ENCODE data around the gene SPON2.

Gene SPON2

DNA sequence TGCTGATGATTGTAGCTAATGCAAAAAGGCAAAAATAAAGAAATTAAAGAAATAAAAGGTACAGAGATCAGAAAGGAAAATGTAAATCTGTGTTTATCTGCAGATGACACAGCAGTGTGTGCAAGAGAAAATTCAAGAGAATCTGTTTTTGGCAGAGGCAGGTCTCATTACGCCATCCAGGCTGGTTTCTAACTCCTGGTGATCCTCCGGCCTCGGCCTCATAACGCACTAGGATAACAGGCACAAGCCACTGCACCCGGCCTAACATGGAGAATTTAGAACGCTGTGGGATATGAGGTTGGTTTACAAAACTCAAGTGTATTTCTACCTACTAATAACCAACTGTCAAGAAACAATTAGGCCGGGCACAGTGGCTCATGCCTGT is 47.2 kb upstream of the SPON2 start (continued):
- no peak for TF ChIP-seq ZNF8 (CRISPR knock-in tag; IDR thresholded peaks at IDR 0.05)
- TF ChIP-seq, protein P1, sequence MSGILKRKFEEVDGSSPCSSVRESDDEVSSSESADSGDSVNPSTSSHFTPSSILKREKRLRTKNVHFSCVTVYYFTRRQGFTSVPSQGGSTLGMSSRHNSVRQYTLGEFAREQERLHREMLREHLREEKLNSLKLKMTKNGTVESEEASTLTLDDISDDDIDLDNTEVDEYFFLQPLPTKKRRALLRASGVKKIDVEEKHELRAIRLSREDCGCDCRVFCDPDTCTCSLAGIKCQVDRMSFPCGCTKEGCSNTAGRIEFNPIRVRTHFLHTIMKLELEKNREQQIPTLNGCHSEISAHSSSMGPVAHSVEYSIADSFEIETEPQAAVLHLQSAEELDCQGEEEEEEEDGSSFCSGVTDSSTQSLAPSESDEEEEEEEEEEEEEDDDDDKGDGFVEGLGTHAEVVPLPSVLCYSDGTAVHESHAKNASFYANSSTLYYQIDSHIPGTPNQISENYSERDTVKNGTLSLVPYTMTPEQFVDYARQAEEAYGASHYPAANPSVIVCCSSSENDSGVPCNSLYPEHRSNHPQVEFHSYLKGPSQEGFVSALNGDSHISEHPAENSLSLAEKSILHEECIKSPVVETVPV (CRISPR knock-in tag; IDR thresholded peaks at IDR 0.05): no peak
- no peak for TF ChIP-seq CSDC2 (CRISPR knock-in tag; IDR thresholded peaks at IDR 0.05)
- TF ChIP-seq ZNF70 (CRISPR knock-in tag; IDR thresholded peaks at IDR 0.05): no peak
- TF ChIP-seq TCF4 (CRISPR knock-in tag; IDR thresholded peaks at IDR 0.05; ENCODE audit: borderline replicate concordance): no peak
- TF ChIP-seq, protein P2, sequence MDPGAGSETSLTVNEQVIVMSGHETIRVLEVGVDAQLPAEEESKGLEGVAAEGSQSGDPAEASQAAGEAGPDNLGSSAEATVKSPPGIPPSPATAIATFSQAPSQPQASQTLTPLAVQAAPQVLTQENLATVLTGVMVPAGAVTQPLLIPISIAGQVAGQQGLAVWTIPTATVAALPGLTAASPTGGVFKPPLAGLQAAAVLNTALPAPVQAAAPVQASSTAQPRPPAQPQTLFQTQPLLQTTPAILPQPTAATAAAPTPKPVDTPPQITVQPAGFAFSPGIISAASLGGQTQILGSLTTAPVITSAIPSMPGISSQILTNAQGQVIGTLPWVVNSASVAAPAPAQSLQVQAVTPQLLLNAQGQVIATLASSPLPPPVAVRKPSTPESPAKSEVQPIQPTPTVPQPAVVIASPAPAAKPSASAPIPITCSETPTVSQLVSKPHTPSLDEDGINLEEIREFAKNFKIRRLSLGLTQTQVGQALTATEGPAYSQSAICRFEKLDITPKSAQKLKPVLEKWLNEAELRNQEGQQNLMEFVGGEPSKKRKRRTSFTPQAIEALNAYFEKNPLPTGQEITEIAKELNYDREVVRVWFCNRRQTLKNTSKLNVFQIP (CRISPR knock-in tag; IDR thresholded peaks at IDR 0.05; ENCODE audit: borderline replicate concordance, low read depth): no peak
- TF ChIP-seq ISL1 (CRISPR knock-in tag; IDR thresholded peaks at IDR 0.05): no peak
- TF ChIP-seq ZFP3 (CRISPR knock-in tag; IDR thresholded peaks at IDR 0.05): no peak
- no peak for TF ChIP-seq ZFP30 (CRISPR knock-in tag; IDR thresholded peaks at IDR 0.05)

DNA sequence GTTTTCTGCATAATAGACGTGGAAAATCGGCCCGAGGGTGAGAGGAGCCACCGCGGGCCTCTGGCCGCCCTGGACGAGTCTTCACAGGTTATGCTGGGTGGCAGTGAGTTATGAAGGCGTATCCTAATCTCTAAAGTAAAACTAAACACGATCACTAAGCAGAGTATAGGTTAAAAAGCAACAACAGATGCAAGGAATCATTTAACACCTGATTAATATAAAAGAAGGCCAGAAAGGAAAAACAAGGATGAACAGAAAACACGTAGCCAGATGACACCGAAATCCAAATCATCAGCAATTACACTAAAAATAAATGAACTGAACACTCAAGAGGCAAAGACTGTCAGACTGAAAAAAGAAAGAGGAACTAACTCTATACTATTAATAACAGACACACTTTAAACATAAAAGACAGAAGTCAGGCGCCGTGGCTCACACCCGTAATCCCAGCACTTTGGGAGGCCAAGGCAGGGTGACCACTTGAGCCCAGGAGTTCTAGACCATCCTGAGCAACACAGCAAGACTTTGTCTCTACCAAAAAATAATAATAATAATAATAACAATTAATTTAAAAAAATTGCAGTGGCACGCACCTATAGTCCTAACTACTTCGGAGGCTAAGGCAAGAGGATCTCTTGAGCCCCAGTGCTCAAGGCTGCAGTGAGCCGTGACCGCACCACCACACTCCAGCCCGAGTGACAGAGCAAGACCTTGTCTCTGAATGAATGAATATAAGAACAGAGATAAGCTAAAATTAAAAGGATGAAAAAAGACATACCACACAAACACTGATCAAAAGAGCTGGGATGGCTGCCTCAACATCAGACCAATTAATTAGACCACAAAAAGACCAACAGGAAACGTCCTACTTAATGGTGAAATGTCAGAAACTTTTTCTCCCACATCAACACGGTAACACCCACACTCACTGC is 46.5 kb upstream of the SPON2 start:
- ATAC-seq: no peak
- TF ChIP-seq, protein P1 (CRISPR knock-in tag; IDR thresholded peaks at IDR 0.05): no peak
- TF ChIP-seq, protein P3, sequence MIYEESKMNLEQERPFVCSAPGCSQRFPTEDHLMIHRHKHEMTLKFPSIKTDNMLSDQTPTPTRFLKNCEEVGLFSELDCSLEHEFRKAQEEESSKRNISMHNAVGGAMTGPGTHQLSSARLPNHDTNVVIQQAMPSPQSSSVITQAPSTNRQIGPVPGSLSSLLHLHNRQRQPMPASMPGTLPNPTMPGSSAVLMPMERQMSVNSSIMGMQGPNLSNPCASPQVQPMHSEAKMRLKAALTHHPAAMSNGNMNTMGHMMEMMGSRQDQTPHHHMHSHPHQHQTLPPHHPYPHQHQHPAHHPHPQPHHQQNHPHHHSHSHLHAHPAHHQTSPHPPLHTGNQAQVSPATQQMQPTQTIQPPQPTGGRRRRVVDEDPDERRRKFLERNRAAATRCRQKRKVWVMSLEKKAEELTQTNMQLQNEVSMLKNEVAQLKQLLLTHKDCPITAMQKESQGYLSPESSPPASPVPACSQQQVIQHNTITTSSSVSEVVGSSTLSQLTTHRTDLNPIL (CRISPR knock-in tag; IDR thresholded peaks at IDR 0.05; ENCODE audit: low read depth): no peak
- no peak for TF ChIP-seq ZFP3 (CRISPR knock-in tag; IDR thresholded peaks at IDR 0.05)
- TF ChIP-seq RARB (CRISPR knock-in tag; IDR thresholded peaks at IDR 0.05): no peak
- no peak for TF ChIP-seq ARNTL (CRISPR knock-in tag; IDR thresholded peaks at IDR 0.05; ENCODE audit: borderline replicate concordance, low read depth)
- no peak for TF ChIP-seq ZFP30 (CRISPR knock-in tag; IDR thresholded peaks at IDR 0.05)
- TF ChIP-seq, protein P4, sequence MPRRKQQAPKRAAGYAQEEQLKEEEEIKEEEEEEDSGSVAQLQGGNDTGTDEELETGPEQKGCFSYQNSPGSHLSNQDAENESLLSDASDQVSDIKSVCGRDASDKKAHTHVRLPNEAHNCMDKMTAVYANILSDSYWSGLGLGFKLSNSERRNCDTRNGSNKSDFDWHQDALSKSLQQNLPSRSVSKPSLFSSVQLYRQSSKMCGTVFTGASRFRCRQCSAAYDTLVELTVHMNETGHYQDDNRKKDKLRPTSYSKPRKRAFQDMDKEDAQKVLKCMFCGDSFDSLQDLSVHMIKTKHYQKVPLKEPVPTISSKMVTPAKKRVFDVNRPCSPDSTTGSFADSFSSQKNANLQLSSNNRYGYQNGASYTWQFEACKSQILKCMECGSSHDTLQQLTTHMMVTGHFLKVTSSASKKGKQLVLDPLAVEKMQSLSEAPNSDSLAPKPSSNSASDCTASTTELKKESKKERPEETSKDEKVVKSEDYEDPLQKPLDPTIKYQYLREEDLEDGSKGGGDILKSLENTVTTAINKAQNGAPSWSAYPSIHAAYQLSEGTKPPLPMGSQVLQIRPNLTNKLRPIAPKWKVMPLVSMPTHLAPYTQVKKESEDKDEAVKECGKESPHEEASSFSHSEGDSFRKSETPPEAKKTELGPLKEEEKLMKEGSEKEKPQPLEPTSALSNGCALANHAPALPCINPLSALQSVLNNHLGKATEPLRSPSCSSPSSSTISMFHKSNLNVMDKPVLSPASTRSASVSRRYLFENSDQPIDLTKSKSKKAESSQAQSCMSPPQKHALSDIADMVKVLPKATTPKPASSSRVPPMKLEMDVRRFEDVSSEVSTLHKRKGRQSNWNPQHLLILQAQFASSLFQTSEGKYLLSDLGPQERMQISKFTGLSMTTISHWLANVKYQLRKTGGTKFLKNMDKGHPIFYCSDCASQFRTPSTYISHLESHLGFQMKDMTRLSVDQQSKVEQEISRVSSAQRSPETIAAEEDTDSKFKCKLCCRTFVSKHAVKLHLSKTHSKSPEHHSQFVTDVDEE (CRISPR knock-in tag; IDR thresholded peaks at IDR 0.05): no peak
- no peak for TF ChIP-seq CSDC2 (CRISPR knock-in tag; IDR thresholded peaks at IDR 0.05)
- no peak for TF ChIP-seq ZNF565 (CRISPR knock-in tag; conservative IDR thresholded peaks at IDR 0.05; ENCODE audit: low read depth)
- TF ChIP-seq ZNF8 (CRISPR knock-in tag; IDR thresholded peaks at IDR 0.05): no peak
- TF ChIP-seq, protein P5, sequence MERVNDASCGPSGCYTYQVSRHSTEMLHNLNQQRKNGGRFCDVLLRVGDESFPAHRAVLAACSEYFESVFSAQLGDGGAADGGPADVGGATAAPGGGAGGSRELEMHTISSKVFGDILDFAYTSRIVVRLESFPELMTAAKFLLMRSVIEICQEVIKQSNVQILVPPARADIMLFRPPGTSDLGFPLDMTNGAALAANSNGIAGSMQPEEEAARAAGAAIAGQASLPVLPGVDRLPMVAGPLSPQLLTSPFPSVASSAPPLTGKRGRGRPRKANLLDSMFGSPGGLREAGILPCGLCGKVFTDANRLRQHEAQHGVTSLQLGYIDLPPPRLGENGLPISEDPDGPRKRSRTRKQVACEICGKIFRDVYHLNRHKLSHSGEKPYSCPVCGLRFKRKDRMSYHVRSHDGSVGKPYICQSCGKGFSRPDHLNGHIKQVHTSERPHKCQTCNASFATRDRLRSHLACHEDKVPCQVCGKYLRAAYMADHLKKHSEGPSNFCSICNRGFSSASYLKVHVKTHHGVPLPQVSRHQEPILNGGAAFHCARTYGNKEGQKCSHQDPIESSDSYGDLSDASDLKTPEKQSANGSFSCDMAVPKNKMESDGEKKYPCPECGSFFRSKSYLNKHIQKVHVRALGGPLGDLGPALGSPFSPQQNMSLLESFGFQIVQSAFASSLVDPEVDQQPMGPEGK (CRISPR knock-in tag; IDR thresholded peaks at IDR 0.05; ENCODE audit: borderline replicate concordance): no peak
- no peak for TF ChIP-seq ZC3H10 (CRISPR knock-in tag; IDR thresholded peaks at IDR 0.05)
- TF ChIP-seq, protein P2 (CRISPR knock-in tag; IDR thresholded peaks at IDR 0.05; ENCODE audit: borderline replicate concordance, low read depth): no peak
